Measurements from ENCODE around the gene GAA.

The GAA gene

DNA sequence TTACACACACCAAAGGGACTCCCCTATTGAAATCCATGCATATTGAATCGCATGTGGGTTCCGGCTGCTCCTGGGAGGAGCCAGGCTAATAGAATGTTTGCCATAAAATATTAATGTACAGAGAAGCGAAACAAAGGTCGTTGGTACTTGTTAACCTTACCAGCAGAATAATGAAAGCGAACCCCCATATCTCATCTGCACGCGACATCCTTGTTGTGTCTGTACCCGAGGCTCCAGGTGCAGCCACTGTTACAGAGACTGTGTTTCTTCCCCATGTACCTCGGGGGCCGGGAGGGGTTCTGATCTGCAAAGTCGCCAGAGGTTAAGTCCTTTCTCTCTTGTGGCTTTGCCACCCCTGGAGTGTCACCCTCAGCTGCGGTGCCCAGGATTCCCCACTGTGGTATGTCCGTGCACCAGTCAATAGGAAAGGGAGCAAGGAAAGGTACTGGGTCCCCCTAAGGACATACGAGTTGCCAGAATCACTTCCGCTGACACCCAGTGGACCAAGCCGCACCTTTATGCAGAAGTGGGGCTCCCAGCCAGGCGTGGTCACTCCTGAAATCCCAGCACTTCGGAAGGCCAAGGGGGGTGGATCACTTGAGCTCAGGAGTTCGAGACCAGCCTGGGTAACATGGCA lies 2.2 kb downstream of the GAA start:
- DNase-seq (ENCODE audit: low read depth in 2 of 2, low spot score in 1 of 2), result no peak

GRCh38 chr17:80104321-80104955 lies 3.1 kb downstream of the GAA start:
- no peak for DNase-seq (ENCODE audit: low read depth in 2 of 2, low spot score in 1 of 2)

- no peak for DNase-seq (ENCODE audit: low read depth in 2 of 2, low spot score in 1 of 2)
These were observed 3.6 kb downstream of the GAA start for GRCh38 chr17:80104956-80105375.

GRCh38 chr17:80105762-80106161 lies 4.4 kb downstream of the GAA start:
- no peak for DNase-seq (ENCODE audit: low read depth in 2 of 2, low spot score in 1 of 2)

DNA sequence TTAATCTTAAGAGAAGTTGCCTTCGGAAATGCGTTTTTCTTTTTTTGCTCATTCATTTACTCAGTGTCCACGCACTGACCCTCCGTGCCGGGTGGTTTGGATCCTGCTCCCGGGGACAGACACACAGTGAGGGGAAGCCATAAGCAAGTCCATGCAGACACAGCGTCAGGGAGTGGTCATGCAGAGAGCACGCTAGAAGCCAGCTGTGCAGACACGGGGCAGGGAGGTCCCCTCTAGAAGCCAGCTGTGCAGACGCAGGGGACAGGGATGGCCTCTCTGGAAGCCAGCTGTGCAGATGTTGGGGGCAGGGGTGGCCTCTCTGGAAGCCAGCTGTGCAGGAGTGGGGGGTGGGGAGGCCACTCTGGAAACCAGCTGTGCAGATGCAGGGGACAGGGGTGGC lies 4.8 kb downstream of the GAA start:
- DNase-seq (ENCODE audit: low read depth in 2 of 2, low spot score in 1 of 2), result no peak

DNA sequence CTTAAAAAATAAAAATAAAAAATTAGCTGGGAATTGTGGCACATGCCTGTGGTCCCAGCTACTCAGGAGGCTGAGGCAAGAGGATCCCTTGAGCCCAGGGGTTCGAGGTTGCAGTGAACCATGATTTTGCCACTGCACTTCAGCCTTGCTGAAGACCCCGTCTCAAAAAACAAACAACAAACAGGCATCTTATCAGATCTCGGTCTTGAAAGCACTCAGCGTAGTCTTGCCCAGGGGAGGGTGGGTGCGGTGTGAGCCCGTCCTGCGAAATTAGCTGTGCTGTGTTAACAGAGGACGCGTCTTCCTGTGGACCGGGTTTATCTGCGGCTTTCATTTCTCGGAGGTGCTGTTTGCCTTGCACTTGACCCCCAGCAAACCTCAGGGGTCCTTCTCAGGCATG lies 5.4 kb downstream of the GAA start:
- DNase-seq (ENCODE audit: low read depth in 2 of 2, low spot score in 1 of 2), result no peak

GRCh38 chr17:80107231-80108021 lies 6.0 kb downstream of the GAA start:
- DNase-seq (ENCODE audit: low read depth in 2 of 2, low spot score in 1 of 2), result no peak

DNA sequence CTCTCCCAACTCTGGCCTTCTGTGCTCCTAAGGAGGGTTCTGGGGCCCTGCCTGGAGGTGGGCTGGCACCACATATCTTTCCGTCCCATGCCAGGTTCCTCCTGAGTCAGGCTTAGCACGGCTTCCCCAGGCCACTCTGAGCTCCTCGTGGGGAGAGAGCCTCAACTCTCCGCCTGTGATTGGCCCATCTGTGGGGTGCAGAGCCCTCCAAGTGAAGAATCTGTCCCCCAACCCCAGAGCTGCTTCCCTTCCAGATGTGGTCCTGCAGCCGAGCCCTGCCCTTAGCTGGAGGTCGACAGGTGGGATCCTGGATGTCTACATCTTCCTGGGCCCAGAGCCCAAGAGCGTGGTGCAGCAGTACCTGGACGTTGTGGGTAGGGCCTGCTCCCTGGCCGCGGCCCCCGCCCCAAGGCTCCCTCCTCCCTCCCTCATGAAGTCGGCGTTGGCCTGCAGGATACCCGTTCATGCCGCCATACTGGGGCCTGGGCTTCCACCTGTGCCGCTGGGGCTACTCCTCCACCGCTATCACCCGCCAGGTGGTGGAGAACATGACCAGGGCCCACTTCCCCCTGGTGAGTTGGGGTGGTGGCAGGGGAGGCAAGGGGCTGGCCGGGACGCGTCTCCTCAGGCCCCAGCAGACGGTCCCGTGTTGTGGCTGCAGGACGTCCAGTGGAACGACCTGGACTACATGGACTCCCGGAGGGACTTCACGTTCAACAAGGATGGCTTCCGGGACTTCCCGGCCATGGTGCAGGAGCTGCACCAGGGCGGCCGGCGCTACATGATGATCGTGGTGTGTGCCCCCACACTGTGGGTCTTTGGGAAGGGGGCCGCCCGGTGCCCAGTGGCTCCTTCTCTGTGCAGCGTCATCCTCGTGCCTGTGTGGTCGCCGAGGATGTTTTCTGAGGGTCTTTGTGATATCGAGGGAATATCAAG lies 6.9 kb downstream of the GAA start:
- DNase-seq (ENCODE audit: low read depth in 2 of 2, low spot score in 1 of 2), result no peak

GRCh38 chr17:80109066-80109660 lies 7.8 kb downstream of the GAA start:
- no peak for DNase-seq (ENCODE audit: low read depth in 2 of 2, low spot score in 1 of 2)

- no peak for DNase-seq (ENCODE audit: low read depth in 2 of 2, low spot score in 1 of 2)
These were observed 8.5 kb downstream of the GAA start for GRCh38 chr17:80109713-80110446.

GRCh38 chr17:80110447-80110812 lies 9.0 kb downstream of the GAA start:
- DNase-seq (ENCODE audit: low read depth in 2 of 2, low spot score in 1 of 2), result no peak

GRCh38 chr17:80110927-80111701 lies 9.7 kb downstream of the GAA start:
- DNase-seq (ENCODE audit: low read depth in 2 of 2, low spot score in 1 of 2), result no peak

DNA sequence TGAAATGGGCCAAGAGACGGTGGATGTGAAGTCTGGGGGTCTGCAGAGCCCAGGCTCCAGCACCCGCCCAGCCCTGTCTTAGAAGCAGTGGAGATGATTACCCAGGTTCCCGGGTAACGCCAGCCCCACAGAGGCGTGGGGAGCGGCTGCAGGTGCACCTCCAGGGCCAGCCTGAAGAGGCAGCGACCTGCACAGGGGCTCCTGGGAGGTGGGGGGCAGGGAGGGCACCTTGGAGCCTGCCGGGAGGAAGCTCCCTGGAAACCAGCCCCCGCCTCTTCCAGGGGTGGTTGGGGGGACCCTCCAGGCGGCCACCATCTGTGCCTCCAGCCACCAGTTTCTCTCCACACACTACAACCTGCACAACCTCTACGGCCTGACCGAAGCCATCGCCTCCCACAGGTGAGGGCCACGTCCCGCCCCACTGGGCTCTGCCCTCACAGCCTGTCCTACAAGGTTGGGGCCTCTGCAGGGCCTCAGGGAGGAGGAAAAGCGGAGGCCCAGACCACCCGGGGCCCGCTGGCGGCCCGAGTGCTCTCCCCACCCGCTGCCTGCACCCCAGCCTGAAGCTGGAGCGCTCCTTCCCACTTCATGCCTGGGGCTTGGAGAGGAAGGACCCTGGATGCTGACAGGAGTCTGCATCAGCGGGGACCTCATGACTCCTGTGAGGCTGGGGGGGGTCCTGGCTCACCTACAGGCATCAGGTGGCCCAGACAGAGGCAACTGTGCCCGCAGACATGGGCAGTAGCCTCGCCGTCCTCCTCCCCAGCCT lies 10.5 kb downstream of the GAA start:
- DNase-seq (ENCODE audit: low read depth in 2 of 2, low spot score in 1 of 2), result no peak

GRCh38 chr17:80112471-80113032 lies 11.2 kb downstream of the GAA start:
- DNase-seq (ENCODE audit: low read depth in 2 of 2, low spot score in 1 of 2), result no peak

DNA sequence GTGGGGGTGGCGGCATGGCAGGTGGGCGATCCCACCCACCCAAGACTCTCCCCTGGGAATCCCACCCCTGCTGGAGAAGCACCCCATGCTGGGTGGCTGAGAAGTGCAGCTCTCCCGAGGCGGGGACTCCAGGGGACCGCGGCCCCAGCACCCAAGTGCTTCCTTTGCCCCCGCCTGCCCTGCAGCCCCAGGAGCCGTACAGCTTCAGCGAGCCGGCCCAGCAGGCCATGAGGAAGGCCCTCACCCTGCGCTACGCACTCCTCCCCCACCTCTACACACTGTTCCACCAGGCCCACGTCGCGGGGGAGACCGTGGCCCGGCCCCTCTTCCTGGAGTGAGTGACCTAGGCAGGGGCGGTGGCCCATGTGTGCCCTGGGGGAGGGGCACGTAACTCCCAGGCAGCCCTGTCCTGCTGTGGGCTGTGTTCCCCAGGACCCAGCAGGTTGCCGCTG lies 11.7 kb downstream of the GAA start:
- no peak for DNase-seq (ENCODE audit: low read depth in 2 of 2, low spot score in 1 of 2)

DNA sequence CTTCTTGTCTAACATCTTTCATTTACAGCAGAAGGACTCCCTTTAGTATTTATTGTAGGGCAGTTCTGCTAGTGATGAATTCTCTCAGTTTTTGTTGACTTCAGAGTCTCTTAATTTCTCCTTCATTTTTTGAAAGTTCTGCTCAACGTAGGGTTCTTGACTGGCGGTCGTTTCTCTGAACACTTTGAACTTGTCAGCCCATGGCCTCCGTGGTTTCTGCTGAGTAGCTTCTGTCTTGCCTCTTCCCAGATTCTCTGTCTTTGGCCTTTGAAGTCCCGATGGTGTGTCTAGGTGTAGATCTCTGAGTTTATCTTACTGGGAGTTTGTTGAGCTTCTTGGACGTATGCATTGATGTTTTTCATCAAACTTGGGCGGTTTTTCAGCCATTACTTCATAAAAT lies 13.4 kb downstream of the GAA start:
- no peak for DNase-seq (ENCODE audit: low read depth in 2 of 2, low spot score in 1 of 2)

DNA sequence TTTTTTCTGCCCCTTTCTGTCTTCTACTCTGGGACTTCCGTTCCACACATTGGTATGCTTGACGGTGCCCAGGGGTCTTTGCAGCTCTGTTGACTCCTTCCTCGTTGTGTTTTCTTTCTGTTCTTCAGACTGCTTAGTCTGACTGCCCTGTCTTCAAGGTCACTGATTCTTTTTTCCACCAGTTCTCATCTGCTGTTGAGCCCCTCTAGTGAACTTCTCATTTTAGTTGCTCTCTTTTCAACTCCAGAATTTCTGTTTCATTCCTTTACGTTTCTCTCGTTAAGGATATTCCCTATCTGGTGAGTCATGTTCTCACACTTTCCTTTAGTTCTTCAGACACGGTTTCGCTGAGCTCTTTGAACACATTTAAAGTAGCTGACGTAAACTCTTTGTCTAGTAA lies 13.8 kb downstream of the GAA start:
- DNase-seq (ENCODE audit: low read depth in 2 of 2, low spot score in 1 of 2), result no peak

DNA sequence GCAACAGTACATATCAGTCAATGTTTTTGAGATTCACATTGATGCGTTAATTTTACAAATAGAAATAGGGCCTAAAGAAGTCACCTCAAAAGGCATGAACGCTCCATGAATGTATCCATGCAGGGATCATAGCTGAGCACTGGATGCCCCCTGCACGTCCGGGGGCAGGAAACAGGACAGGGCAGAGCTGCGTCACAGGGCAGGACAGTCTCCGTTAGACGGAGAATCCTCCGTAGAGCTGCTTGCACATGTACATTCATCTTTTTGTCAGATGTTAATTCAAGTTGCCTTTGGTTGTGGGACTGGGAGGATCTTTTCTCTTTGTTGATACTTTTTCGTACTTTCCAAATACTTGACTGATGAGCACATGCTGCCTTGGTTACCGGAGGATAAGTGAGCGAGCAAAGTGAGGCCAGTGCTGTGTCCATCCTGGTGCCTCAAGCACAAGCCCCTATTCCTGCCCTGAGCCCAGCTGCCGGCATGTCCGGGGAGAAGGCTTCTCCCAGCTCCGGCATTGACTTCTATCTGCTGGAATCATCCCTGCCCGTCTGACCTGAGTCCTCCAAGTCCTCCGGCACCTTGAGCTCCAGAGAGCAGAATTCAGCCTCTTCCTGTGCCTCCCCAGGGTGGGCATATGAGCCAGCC lies 15.0 kb downstream of the GAA start:
- DNase-seq (ENCODE audit: low read depth in 2 of 2, low spot score in 1 of 2), result no peak
